GM12873 (cell line): Measurements from ENCODE around the gene PTBP2.

Experiments
- TF ChIP-seq, protein P1 (sequence below): IDR thresholded peaks from 2 replicates; pipeline ENCODE4 v1.5.1; 2012; ENCODE audit warnings: low read depth, mild to moderate bottlenecking, moderate library complexity, low read length, control low read depth; ENCODE audit not compliant: insufficient read depth; ENCODE audit errors: missing control alignments

Gene PTBP2, protein sequence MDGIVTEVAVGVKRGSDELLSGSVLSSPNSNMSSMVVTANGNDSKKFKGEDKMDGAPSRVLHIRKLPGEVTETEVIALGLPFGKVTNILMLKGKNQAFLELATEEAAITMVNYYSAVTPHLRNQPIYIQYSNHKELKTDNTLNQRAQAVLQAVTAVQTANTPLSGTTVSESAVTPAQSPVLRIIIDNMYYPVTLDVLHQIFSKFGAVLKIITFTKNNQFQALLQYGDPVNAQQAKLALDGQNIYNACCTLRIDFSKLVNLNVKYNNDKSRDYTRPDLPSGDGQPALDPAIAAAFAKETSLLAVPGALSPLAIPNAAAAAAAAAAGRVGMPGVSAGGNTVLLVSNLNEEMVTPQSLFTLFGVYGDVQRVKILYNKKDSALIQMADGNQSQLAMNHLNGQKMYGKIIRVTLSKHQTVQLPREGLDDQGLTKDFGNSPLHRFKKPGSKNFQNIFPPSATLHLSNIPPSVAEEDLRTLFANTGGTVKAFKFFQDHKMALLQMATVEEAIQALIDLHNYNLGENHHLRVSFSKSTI

DNA sequence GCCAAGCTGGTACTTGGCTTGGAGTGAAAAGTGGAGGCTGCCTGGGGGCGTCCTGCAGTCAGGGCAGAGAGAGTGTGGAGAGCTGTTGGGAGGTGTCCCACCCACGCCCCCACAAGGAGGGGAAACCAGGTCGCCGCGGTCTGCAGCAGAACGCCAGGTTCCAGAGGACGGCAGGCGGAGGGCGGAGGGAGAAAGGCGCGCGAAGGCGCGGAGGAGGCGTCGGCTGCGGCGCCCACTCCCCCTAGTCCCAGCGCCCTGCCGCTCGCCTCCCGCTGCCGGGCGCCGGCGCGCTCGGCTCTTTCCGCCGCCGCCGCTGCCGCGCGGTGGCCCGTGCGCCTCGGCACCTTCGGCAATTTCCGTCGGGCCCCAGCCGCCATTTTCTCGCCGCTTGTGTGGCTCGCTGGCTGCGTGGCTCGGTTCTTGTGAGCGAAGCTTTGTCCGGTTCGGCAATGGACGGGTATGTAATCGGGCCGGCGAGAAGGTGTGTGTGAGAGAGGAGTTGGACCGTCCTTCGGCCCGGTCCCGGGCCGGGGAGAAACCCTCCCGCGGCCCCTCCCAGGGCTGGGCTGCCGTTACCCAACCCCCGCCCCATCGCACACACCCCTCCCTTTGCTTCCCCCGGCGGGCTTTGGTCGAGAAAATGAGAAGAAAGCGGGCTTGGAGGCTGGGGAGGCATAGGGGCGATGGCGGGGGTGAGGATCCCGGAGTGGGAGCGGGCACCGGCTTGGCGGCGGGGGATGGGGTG, at the start of gene PTBP2:
PTBP2 (plus strand) TSS at position 369 of the 745 bp plus-strand sequence; CDS start at position 450, 81 bp downstream.
- TF ChIP-seq, protein P1, sequence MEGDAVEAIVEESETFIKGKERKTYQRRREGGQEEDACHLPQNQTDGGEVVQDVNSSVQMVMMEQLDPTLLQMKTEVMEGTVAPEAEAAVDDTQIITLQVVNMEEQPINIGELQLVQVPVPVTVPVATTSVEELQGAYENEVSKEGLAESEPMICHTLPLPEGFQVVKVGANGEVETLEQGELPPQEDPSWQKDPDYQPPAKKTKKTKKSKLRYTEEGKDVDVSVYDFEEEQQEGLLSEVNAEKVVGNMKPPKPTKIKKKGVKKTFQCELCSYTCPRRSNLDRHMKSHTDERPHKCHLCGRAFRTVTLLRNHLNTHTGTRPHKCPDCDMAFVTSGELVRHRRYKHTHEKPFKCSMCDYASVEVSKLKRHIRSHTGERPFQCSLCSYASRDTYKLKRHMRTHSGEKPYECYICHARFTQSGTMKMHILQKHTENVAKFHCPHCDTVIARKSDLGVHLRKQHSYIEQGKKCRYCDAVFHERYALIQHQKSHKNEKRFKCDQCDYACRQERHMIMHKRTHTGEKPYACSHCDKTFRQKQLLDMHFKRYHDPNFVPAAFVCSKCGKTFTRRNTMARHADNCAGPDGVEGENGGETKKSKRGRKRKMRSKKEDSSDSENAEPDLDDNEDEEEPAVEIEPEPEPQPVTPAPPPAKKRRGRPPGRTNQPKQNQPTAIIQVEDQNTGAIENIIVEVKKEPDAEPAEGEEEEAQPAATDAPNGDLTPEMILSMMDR, result no peak

DNA sequence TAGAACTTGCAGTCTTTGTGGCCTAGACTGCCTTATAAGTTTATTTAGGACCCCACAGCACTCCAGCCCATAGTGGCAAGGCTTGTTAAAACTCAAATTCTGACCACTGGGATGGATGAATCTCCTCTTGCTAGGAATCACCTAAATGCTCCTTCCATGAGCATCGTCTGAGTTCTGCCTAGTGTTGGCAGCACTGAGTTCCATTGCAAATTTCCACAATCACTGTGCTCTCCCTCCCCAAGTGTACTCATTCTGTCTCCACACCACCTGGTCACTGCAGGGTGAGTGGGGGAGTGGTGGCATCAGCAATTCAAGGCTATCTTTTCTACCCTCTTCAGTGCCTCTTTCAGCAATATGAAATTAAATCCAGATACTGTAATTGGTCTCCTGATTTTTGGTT, 46.7 kb upstream of the PTBP2 start:
- TF ChIP-seq, protein P1, result no peak

DNA sequence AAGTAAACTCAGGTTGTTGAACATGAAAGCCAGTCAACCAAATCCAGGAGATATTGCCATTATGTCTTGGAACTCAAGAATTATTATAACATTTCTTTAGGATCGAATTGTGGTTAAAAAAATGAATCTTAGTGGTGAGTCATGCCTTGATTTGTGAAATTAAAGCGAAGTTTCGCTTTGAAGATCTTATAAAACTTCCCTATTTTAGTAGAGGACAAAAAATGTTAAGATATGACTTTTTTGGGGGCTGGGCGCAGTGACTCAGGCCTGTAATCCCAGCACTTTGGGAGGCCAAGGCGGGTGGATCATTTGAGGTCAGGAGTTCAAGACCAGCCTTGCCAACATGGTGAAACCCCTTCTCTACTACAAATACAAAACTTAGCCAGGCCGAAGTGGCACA, 39.5 kb upstream of the PTBP2 start:
- TF ChIP-seq, protein P1, result no peak

DNA sequence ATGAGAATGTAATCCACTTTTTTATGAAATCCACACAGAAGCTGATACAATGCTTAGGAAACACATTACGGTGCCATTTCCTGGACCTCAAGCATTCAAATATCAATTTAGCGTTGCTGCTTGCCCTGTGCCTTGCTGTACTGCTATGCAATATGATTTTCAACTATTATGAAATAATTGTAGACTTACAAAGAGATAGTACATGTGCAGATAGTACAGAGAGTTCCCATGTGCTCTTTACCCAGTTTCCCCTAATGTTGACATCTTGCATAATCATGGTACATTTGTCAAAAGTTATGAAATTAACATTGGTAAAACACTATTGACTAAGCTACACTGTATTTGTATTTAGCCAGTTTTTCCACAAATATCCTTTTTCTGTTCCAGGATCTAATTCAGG, 37.7 kb upstream of the PTBP2 start:
- TF ChIP-seq, protein P1, result no peak

DNA sequence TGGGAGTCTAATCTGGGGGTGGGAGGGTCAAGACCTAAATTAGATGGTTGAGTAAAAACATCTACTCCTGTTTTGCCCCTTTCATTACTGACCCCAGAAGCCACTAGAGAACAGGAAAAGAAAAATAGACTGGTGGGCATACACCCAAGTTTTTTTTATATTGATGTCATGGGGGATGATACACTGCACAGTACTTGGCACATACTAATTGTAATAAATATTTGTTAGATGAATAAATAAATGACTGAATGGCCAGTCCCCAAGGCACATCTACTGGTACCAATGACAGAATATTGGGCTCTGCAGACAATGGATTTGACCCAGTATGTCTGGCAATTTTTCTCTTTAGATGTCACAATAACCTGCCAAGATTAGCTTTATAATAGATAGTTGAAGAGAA, 36.8 kb upstream of the PTBP2 start:
- TF ChIP-seq, protein P1, result no peak

DNA sequence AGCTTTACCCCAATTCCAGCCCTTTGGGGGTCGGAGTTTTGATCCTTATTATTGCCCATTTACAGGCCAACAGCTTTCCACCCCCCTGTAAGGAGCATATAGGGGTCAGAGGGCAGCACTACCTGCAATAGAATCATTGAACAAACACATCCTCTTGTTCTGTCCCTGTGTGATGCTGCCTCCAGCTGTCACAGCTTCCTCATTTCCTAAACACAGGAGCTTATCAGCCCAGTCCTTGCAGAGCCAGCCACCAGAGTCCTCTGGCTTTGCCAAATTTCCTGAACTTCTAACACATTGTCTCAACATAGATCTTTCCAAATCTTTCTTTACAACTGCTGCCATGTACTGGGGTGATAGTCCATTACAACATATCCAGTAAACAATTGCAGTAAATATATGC, 32.8 kb upstream of the PTBP2 start:
- TF ChIP-seq, protein P1, result no peak

DNA sequence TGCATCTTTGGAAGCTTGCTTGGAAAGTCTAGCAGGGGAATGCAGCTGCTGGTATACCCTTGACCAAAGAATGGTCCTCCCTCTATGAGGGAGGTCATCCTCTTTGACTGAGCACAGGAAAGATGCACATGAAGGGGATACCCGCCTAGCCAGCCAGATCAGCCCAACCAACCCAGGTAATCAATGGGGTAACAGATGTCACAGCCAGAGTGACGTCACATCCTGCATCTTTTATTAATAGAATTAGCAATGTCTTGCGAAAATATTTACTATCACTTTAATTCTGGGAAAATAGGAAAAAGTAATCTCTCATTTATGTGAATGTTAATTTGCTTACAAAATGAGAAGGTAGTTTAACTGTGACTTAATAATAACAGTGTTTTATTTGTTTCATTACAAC, 25.6 kb upstream of the PTBP2 start:
- TF ChIP-seq, protein P1, result no peak
